ENCODE measurements around the gene EPS8L1.

The EPS8L1 gene

GRCh38 chr19:55090564-55090963 lies 14.9 kb downstream of the EPS8L1 start:
- H3K79me2 ChIP-seq (ENCODE audit: insufficient read depth, low read length) = no peaks in the 10 kb centered on the region

GRCh38 chr19:55091126-55091910 lies 15.6 kb downstream of the EPS8L1 start:
- peaks cover 22% of the 10 kb centered on the region; the same call in 1 of the 2 replicates for H3K36me3 ChIP-seq (ENCODE audit: insufficient read depth, low read length)
- H3K9me3 ChIP-seq (ENCODE audit: insufficient read depth, low read depth, low read length) = no peaks in the 10 kb centered on the region
- no peaks in the 10 kb centered on the region for H3K4me1 ChIP-seq (ENCODE audit: insufficient read depth, low read length, poor library complexity, severe bottlenecking)
- H2AFZ ChIP-seq (ENCODE audit: low read length) = no peak overlapping the region
- no peak overlapping the region for H3K4me2 ChIP-seq (ENCODE audit: low read depth, low read length, poor library complexity, severe bottlenecking)
- H4K20me1 ChIP-seq (ENCODE audit: insufficient read depth, low read length, poor library complexity, severe bottlenecking) = no peaks in the 10 kb centered on the region
- H3K79me2 ChIP-seq (ENCODE audit: insufficient read depth, low read length) = no peaks in the 10 kb centered on the region
- H3K9me2 ChIP-seq (replicated peaks; ENCODE audit: low read depth, low read length) = no peaks in the 10 kb centered on the region
- no peaks in the 10 kb centered on the region for H3K27me3 ChIP-seq (ENCODE audit: insufficient read depth, low read length, poor library complexity, severe bottlenecking)
- H3K4me3 ChIP-seq (ENCODE audit: low read length, poor library complexity, severe bottlenecking) = no peak overlapping the region
- H3F3A ChIP-seq (ENCODE audit: low read depth) = no peaks in the 10 kb centered on the region
- no peak overlapping the region for H3K9ac ChIP-seq (ENCODE audit: low read depth, low read length, poor library complexity, severe bottlenecking)
- TF ChIP-seq EZH2phosphoT487 (IDR thresholded peaks at IDR 0.05; ENCODE audit: borderline replicate concordance) (no peak), CTCF (conservative IDR thresholded peaks at IDR 0.05; ENCODE audit: low read length) (no peak)

More at GRCh38 chr19:55090564-55090963, 14.9 kb downstream of the EPS8L1 start:
- Histone ChIP-seq H3K27me3 (ENCODE audit: insufficient read depth, low read length, poor library complexity, severe bottlenecking) (no peaks in the 10 kb centered on the region), H3F3A (ENCODE audit: low read depth) (no peaks in the 10 kb centered on the region), H3K36me3 (ENCODE audit: insufficient read depth, low read length) (peaks cover 22% of the 10 kb centered on the region; the same call in 1 of the 2 replicates), H3K9ac (ENCODE audit: low read depth, low read length, poor library complexity, severe bottlenecking) (no peak overlapping the region), H3K4me3 (ENCODE audit: low read length, poor library complexity, severe bottlenecking) (no peak overlapping the region), H2AFZ (ENCODE audit: low read length) (no peak overlapping the region), H3K9me2 (replicated peaks; ENCODE audit: low read depth, low read length) (no peaks in the 10 kb centered on the region), H3K9me3 (ENCODE audit: insufficient read depth, low read depth, low read length) (no peaks in the 10 kb centered on the region), H3K4me1 (ENCODE audit: insufficient read depth, low read length, poor library complexity, severe bottlenecking) (no peaks in the 10 kb centered on the region), H4K20me1 (ENCODE audit: insufficient read depth, low read length, poor library complexity, severe bottlenecking) (no peaks in the 10 kb centered on the region), H3K4me2 (ENCODE audit: low read depth, low read length, poor library complexity, severe bottlenecking) (no peak overlapping the region)
- TF ChIP-seq CTCF (conservative IDR thresholded peaks at IDR 0.05; ENCODE audit: low read length) = no peak

GRCh38 chr19:55091955-55092354 lies 16.3 kb downstream of the EPS8L1 start:
- H3K4me2 ChIP-seq (ENCODE audit: low read depth, low read length, poor library complexity, severe bottlenecking) = no peak overlapping the region
- H3K4me3 ChIP-seq (ENCODE audit: low read length, poor library complexity, severe bottlenecking) = no peak overlapping the region
- no peaks in the 10 kb centered on the region for H3K9me2 ChIP-seq (replicated peaks; ENCODE audit: low read depth, low read length)
- no peaks in the 10 kb centered on the region for H3K4me1 ChIP-seq (ENCODE audit: insufficient read depth, low read length, poor library complexity, severe bottlenecking)
- TF ChIP-seq CTCF (conservative IDR thresholded peaks at IDR 0.05; ENCODE audit: low read length) (no peak), EZH2phosphoT487 (IDR thresholded peaks at IDR 0.05; ENCODE audit: borderline replicate concordance) (no peak)
- H3K79me2 ChIP-seq (ENCODE audit: insufficient read depth, low read length) = no peaks in the 10 kb centered on the region
- H3K9me3 ChIP-seq (ENCODE audit: insufficient read depth, low read depth, low read length) = no peaks in the 10 kb centered on the region
- no peaks in the 10 kb centered on the region for H3K27me3 ChIP-seq (ENCODE audit: insufficient read depth, low read length, poor library complexity, severe bottlenecking)
- H2AFZ ChIP-seq (ENCODE audit: low read length) = no peak overlapping the region
- H3F3A ChIP-seq (ENCODE audit: low read depth) = no peaks in the 10 kb centered on the region
- no peaks in the 10 kb centered on the region for H4K20me1 ChIP-seq (ENCODE audit: insufficient read depth, low read length, poor library complexity, severe bottlenecking)
- no peak overlapping the region for H3K9ac ChIP-seq (ENCODE audit: low read depth, low read length, poor library complexity, severe bottlenecking)
- H3K36me3 ChIP-seq (ENCODE audit: insufficient read depth, low read length) = peaks cover 22% of the 10 kb centered on the region; the same call in 1 of the 2 replicates
